ENCODE measurements around the gene EYS.

DNA sequence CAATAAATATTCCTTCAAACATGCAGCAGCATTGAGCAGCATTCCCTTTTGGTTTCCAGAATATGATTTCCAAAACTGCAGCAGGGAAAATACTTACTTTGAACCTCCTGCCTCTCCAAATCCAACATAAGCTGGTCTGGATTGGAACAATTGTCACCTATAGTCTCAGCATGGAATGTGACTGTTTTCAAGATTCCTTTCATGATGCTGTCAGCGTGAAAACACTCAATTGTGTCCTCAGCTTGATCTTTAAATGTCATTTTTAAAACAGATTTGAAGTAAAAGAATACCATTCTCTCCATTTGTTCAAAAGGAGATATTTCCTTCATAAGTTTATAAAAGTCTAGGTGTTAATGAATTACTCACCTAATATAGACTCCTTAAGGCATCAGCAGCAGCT, 993.9 kb downstream of the EYS start:
- TF ChIP-seq, protein P1, sequence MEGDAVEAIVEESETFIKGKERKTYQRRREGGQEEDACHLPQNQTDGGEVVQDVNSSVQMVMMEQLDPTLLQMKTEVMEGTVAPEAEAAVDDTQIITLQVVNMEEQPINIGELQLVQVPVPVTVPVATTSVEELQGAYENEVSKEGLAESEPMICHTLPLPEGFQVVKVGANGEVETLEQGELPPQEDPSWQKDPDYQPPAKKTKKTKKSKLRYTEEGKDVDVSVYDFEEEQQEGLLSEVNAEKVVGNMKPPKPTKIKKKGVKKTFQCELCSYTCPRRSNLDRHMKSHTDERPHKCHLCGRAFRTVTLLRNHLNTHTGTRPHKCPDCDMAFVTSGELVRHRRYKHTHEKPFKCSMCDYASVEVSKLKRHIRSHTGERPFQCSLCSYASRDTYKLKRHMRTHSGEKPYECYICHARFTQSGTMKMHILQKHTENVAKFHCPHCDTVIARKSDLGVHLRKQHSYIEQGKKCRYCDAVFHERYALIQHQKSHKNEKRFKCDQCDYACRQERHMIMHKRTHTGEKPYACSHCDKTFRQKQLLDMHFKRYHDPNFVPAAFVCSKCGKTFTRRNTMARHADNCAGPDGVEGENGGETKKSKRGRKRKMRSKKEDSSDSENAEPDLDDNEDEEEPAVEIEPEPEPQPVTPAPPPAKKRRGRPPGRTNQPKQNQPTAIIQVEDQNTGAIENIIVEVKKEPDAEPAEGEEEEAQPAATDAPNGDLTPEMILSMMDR (IDR thresholded peaks at IDR 0.05 in 2 of 3, conservative IDR thresholded peaks at IDR 0.05 in 1 of 3; ENCODE audit: borderline replicate concordance in 1 of 3, insufficient read depth in 1 of 3, low read depth in 2 of 3, low read length in 2 of 3) = no peak
- TF ChIP-seq POLR2A (IDR thresholded peaks at IDR 0.05; ENCODE audit: borderline replicate concordance, extremely low read depth, insufficient read depth, insufficient read length) = no peak
- TF ChIP-seq YY1 (IDR thresholded peaks at IDR 0.05; ENCODE audit: extremely low read depth, insufficient replicate concordance, low read depth, low read length) = no peak
- no peak for TF ChIP-seq ZNF274 (IDR thresholded peaks at IDR 0.05; ENCODE audit: low read depth, low read length)
- no peak for TF ChIP-seq CEBPB (IDR thresholded peaks at IDR 0.05; ENCODE audit: low read depth)
- no peak for TF ChIP-seq EGR1 (IDR thresholded peaks at IDR 0.05; ENCODE audit: low read depth)
- no peak for TF ChIP-seq POLR2AphosphoS5 (IDR thresholded peaks at IDR 0.05; ENCODE audit: low read depth, low read length)
